Suprapubic skin (tissue), 4 donors: ENCODE measurements around the gene PLIN1. TPM values are rescaled to one million over a fixed set of nuclear protein-coding genes. Genes with fewer than 3 reads are reported as not detected.

Experiments used
- DNase-seq, 2 donors: peaks; one replicate each; pipeline ENCODE4 v3.0.0-alpha.2; 2019; ENCODE audit warnings: low spot score in 2 of 2
- H3K27ac ChIP-seq: fragments of 200-600 bp; sonication (generic); one replicate; pipeline ENCODE4 v1.5.1; 2019
- H3K27me3 ChIP-seq: fragments of 200-600 bp; sonication (generic); one replicate; pipeline ENCODE4 v1.5.1; 2019
- H3K36me3 ChIP-seq: fragments of 200-600 bp; sonication (generic); one replicate; pipeline ENCODE4 v1.5.1; 2019
- H3K4me1 ChIP-seq: fragments of 200-600 bp; sonication (generic); one replicate; pipeline ENCODE4 v1.5.1; 2019
- H3K4me3 ChIP-seq: fragments of 200-600 bp; sonication (generic); one replicate; pipeline ENCODE4 v1.5.1; 2019; ENCODE audit warnings: mild to moderate bottlenecking
- H3K9me3 ChIP-seq: fragments of 200-600 bp; sonication (generic); one replicate; pipeline ENCODE4 v1.5.1; 2019
- CTCF ChIP-seq, 2 donors: fragments of 200-600 bp in 1 of 2; fragments of 450-650 bp in 1 of 2; sonication (generic) in 1 of 2; IDR thresholded peaks; one replicate each; pipeline ENCODE4 v1.5.1; 2016 to 2019; ENCODE audit warnings: antibody characterized with exemption in 2 of 2, mild to moderate bottlenecking in 1 of 2, moderate library complexity in 1 of 2
- EP300 ChIP-seq: sonication (generic); formaldehyde crosslinking; IDR thresholded peaks from one replicate; pipeline ENCODE4 v1.6.1; 2017; ENCODE audit warnings: antibody characterized with exemption
- POLR2A ChIP-seq, 2 donors: fragments of 450-650 bp; IDR thresholded peaks; one replicate each; pipeline ENCODE4 v1.6.1; 2017; ENCODE audit warnings: antibody characterized with exemption in 2 of 2, mild to moderate bottlenecking in 2 of 2, moderate library complexity in 2 of 2
- POLR2AphosphoS5 ChIP-seq, 3 donors: sonication (generic); formaldehyde crosslinking; IDR thresholded peaks; one replicate each; pipeline ENCODE4 v1.6.1; 2017; ENCODE audit warnings: antibody characterized with exemption in 3 of 3
- WGBS: methylation state at CpG from one replicate; pipeline ENCODE4 v1.1.5; 2018; 5-methylcytosine and 5-hydroxymethylcytosine counted together
- total RNA-seq, 4 donors: library from RNA; depleted of rRNA; stranded (reverse); fragments of >200 nt; gene quantifications; one replicate each; pipeline ENCODE4 v1.1.0, GENCODE V29; 2016

Gene PLIN1
- total RNA-seq, 4 donors from 2014 or later: 17.7 to 52.4 (median 35.9) TPM

- H3K9me3 ChIP-seq: no peaks in the 10 kb centered on the region
- TF ChIP-seq POLR2AphosphoS5 (IDR thresholded peaks at IDR 0.05) (peak in 1 of 3 donors; percentile 26), CTCF (IDR thresholded peaks at IDR 0.05) (no peak), EP300 (no peak), POLR2A (IDR thresholded peaks at IDR 0.05) (no peak)
- H3K4me1 ChIP-seq: peaks cover 25% of the 10 kb centered on the region
- peak overlapping the region; percentile 83 for H3K27ac ChIP-seq
- 31% methylated on average over 11 of the region's 11 CpGs for WGBS
- no peak overlapping the region for H3K4me3 ChIP-seq
- H3K27me3 ChIP-seq: no peaks in the 10 kb centered on the region
- no peaks in the 10 kb centered on the region for H3K36me3 ChIP-seq
- peak in 1 of 2 donors; percentile 83 for DNase-seq
These were observed 16.1 kb downstream of the PLIN1 start for GRCh38 chr15:89662893-89663626.

- no peaks in the 10 kb centered on the region for H3K9me3 ChIP-seq
- TF ChIP-seq POLR2AphosphoS5 (IDR thresholded peaks at IDR 0.05): no peak
- no peak for TF ChIP-seq POLR2A (IDR thresholded peaks at IDR 0.05)
- TF ChIP-seq CTCF (IDR thresholded peaks at IDR 0.05): no peak
- no peak for TF ChIP-seq EP300
- no peak overlapping the region for H3K4me3 ChIP-seq
- WGBS: 81% methylated on average over 2 of the region's 2 CpGs
- H3K4me1 ChIP-seq: peaks cover 19% of the 10 kb centered on the region
- peaks cover under 1% of the 10 kb centered on the region for H3K27me3 ChIP-seq
- peak in 1 of 2 donors; percentile 3 for DNase-seq
- no peaks in the 10 kb centered on the region for H3K36me3 ChIP-seq
- H3K27ac ChIP-seq: no peak overlapping the region
These were observed 18.6 kb downstream of the PLIN1 start for GRCh38 chr15:89660556-89660955.

GRCh38 chr15:89659295-89659694 lies 19.9 kb downstream of the PLIN1 start:
- H3K4me3 ChIP-seq: no peak overlapping the region
- H3K36me3 ChIP-seq: no peaks in the 10 kb centered on the region
- H3K27me3 ChIP-seq: peaks cover 12% of the 10 kb centered on the region
- WGBS: 92% methylated on average over 2 of the region's 2 CpGs
- no peak overlapping the region for H3K27ac ChIP-seq
- peaks cover 22% of the 10 kb centered on the region for H3K4me1 ChIP-seq
- no peaks in the 10 kb centered on the region for H3K9me3 ChIP-seq
- TF ChIP-seq POLR2AphosphoS5 (IDR thresholded peaks at IDR 0.05) (no peak), EP300 (no peak), POLR2A (IDR thresholded peaks at IDR 0.05) (no peak), CTCF (IDR thresholded peaks at IDR 0.05) (no peak)
- DNase-seq: peak in 1 of 2 donors; percentile 1

- Histone ChIP-seq H3K9me3 (no peaks in the 10 kb centered on the region), H3K4me1 (peaks cover 18% of the 10 kb centered on the region)
- 72% methylated on average over 5 of the region's 5 CpGs for WGBS
These were observed 21.4 kb downstream of the PLIN1 start for GRCh38 chr15:89657686-89658200.

More at GRCh38 chr15:89657686-89658200, 21.4 kb downstream of the PLIN1 start:
- Histone ChIP-seq H3K27me3 (peaks cover 13% of the 10 kb centered on the region), H3K36me3 (no peaks in the 10 kb centered on the region), H3K27ac (no peak overlapping the region), H3K4me3 (no peak overlapping the region)
- TF ChIP-seq POLR2A (IDR thresholded peaks at IDR 0.05) (no peak), EP300 (no peak), POLR2AphosphoS5 (IDR thresholded peaks at IDR 0.05) (no peak), CTCF (IDR thresholded peaks at IDR 0.05) (no peak)
- no peak for DNase-seq
